Measurements from ENCODE around the gene ANGEL2. TPM values are rescaled to one million over a fixed set of nuclear protein-coding genes. Genes with fewer than 3 reads are reported as not detected.

The ANGEL2 gene
- total RNA-seq, 1 experiment from 2014 or later, result 25.5 TPM

- Histone ChIP-seq H3K4me3 (replicated peaks in 1 of 2; ENCODE audit: low read depth in 1 of 2, low read length in 2 of 2) (no peak overlapping the region), H3K9me2 (ENCODE audit: insufficient read depth) (0 out of 2 replicates have a peak, but pooled peaks cover 5% of the 10 kb centered on the region), H3K27me3 (ENCODE audit: insufficient read depth, low read length) (no peaks in the 10 kb centered on the region), H3K9me3 (ENCODE audit: control insufficient read depth in 1 of 2, insufficient read depth in 1 of 2, low read depth in 1 of 2, low read length in 2 of 2) (no peaks in the 10 kb centered on the region), H2AFZ (ENCODE audit: low read depth, low read length, poor library complexity, severe bottlenecking) (no peak overlapping the region), H3K4me1 (ENCODE audit: control insufficient read depth in 1 of 2, insufficient read depth in 2 of 2, low read length in 2 of 2) (peaks cover 0 to 19% of the 10 kb centered on the region in 2 experiments; a peak in 2 of 4 replicates), H3K27ac (ENCODE audit: low read depth, low read length) (no peak overlapping the region), H3K79me2 (ENCODE audit: insufficient read depth, low read length) (peaks cover 8% of the 10 kb centered on the region), H4K20me1 (ENCODE audit: insufficient read depth) (no peaks in the 10 kb centered on the region), H3K36me3 (ENCODE audit: control insufficient read depth in 1 of 2, insufficient read depth in 2 of 2, low read length in 2 of 2) (no peaks in the 10 kb centered on the region), H3K9ac (ENCODE audit: low read length) (no peak overlapping the region), H3K4me2 (ENCODE audit: low read length) (no peak overlapping the region)
- DNase-seq (ENCODE audit: low read depth, low spot score) (no peak), ATAC-seq (no peak)
- ChIA-PET CTCF (no interaction called here), POLR2A (no interaction called here), RAD21 (ENCODE audit: low non-redundant PET in 1 of 2, low total read pairs in 2 of 2, uncharacterized antibody in 2 of 2, unreplicated experiment in 2 of 2) (no interaction called here)
- intact Hi-C loops (cut with micrococcal nuclease), result no loop called here
- TF ChIP-seq CEBPB (IDR thresholded peaks at IDR 0.05; ENCODE audit: low read depth) (no peak), TCF7L2 (IDR thresholded peaks at IDR 0.05; ENCODE audit: borderline replicate concordance, extremely low read depth, insufficient read depth, insufficient read length) (no peak), EGR1 (IDR thresholded peaks at IDR 0.05; ENCODE audit: low read depth) (no peak)
- BruUV-seq (replicated peaks), result no TSS peak
Observed at GRCh38 chr1:213019450-213019849, 3.8 kb upstream of the ANGEL2 start.

- Histone ChIP-seq H3K4me1 (ENCODE audit: control insufficient read depth in 1 of 2, insufficient read depth in 2 of 2, low read length in 2 of 2) (peaks cover 0 to 27% of the 10 kb centered on the region in 2 experiments; a peak in 3 of 4 replicates), H3K9me3 (ENCODE audit: control insufficient read depth in 1 of 2, insufficient read depth in 1 of 2, low read depth in 1 of 2, low read length in 2 of 2) (no peaks in the 10 kb centered on the region), H3K9me2 (ENCODE audit: insufficient read depth) (0 out of 2 replicates have a peak, but pooled peaks cover 5% of the 10 kb centered on the region), H3K4me2 (ENCODE audit: low read length) (peak overlapping the region; percentile 86; the same call in 1 of the 2 replicates), H3K4me3 (replicated peaks in 1 of 2; ENCODE audit: low read depth in 1 of 2, low read length in 2 of 2) (peak overlapping the region in 1 of 2 experiments; percentile 87; a peak in 1 of 4 replicates), H3K27me3 (ENCODE audit: insufficient read depth, low read length) (no peaks in the 10 kb centered on the region), H4K20me1 (ENCODE audit: insufficient read depth) (no peaks in the 10 kb centered on the region), H3K79me2 (ENCODE audit: insufficient read depth, low read length) (peaks cover 24% of the 10 kb centered on the region), H2AFZ (ENCODE audit: low read depth, low read length, poor library complexity, severe bottlenecking) (peak overlapping the region; percentile 69), H3K9ac (ENCODE audit: low read length) (no peak overlapping the region), H3K36me3 (ENCODE audit: control insufficient read depth in 1 of 2, insufficient read depth in 2 of 2, low read length in 2 of 2) (no peaks in the 10 kb centered on the region), H3K27ac (ENCODE audit: low read depth, low read length) (no peak overlapping the region)
- TF ChIP-seq CEBPB (IDR thresholded peaks at IDR 0.05; ENCODE audit: low read depth) (no peak), YY1 (IDR thresholded peaks at IDR 0.05; ENCODE audit: extremely low read depth, insufficient replicate concordance, low read depth, low read length) (no peak), MAX (IDR thresholded peaks at IDR 0.05) (no peak), ZNF274 (IDR thresholded peaks at IDR 0.05; ENCODE audit: low read depth, low read length) (no peak), CTCF (IDR thresholded peaks at IDR 0.05 in 2 of 3, conservative IDR thresholded peaks at IDR 0.05 in 1 of 3; ENCODE audit: borderline replicate concordance in 1 of 3, insufficient read depth in 1 of 3, low read depth in 2 of 3, low read length in 2 of 3) (no peak), RAD21 (IDR thresholded peaks at IDR 0.05; ENCODE audit: low read depth) (no peak), ATF3 (IDR thresholded peaks at IDR 0.05) (no peak), ZFX (IDR thresholded peaks at IDR 0.05) (no peak)
- ChIA-PET RAD21 (ENCODE audit: low non-redundant PET in 1 of 2, low total read pairs in 2 of 2, uncharacterized antibody in 2 of 2, unreplicated experiment in 2 of 2) (no interaction called here), POLR2A (no interaction called here), CTCF (no interaction called here)
- DNase-seq (ENCODE audit: low read depth, low spot score) (no peak), ATAC-seq (no peak)
- intact Hi-C loops (cut with micrococcal nuclease), result no loop called here
- no TSS peak for BruUV-seq (replicated peaks)
Observed at GRCh38 chr1:213017447-213018273, 2.0 kb upstream of the ANGEL2 start.

Measured in HCT116 (cell line).